ENCODE measurements around the gene PXMP2. TPM values are rescaled to one million over a fixed set of nuclear protein-coding genes. Genes with fewer than 3 reads are reported as not detected.

PXMP2 gene
- total RNA-seq, 5 donors from 2014 or later (not counting 1 experiment from before 2014, with no cell fraction given), result 3.1 to 8.9 (median 6.5) TPM

DNA sequence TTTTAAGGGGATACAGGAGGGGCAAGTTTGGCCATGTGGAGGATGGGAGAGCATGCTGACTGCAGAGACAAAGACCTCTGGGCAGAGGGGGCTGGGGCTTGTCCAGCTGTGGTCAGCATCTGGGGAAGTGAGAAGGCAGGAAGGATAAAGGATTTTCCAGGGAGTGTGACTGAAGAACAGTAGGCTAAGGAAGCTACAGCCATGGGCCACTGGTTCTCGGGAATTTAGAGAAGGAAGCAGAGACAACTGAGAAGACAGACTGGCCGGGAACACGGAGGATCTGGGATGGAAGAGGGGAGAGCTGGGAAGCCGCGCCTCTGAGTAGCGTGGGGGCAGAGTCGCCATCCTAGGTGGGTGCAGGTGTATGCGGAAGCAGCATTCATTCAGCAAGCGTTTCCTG, 16.3 kb downstream of the PXMP2 start:
- Histone ChIP-seq H3K27ac (ENCODE audit: low read length) (no peak overlapping the region), H3K9me3 (no peaks in the 10 kb centered on the region), H3K4me1 (ENCODE audit: control insufficient read depth in 1 of 2, extremely low read depth in 1 of 2, insufficient read depth in 2 of 2, low read length in 2 of 2) (no peaks in the 10 kb centered on the region), H3K36me3 (ENCODE audit: control insufficient read depth in 2 of 2, extremely low read depth in 1 of 2, insufficient read depth in 1 of 2, low read length in 1 of 2) (peaks cover 0 to 4% of the 10 kb centered on the region in 2 donors), H3K4me3 (ENCODE audit: control insufficient read depth in 1 of 2, extremely low read depth in 1 of 2, low read length in 1 of 2) (no peak overlapping the region), H3K27me3 (replicated peaks in 1 of 2; ENCODE audit: control insufficient read depth in 2 of 2, extremely low read depth in 1 of 2, insufficient read depth in 2 of 2, low read length in 1 of 2) (no peaks in the 10 kb centered on the region)
- no peak overlapping the region for H3K27ac Mint-ChIP-seq
- H3K9me3 Mint-ChIP-seq, result peaks cover 0 to 14% (median 13%) of the 10 kb centered on the region in 3 donors
- H3K27me3 Mint-ChIP-seq, result no peaks in the 10 kb centered on the region
- ChIA-PET POLR2A (interaction anchor here in 1 of 2 donors (0.9 kb wide), 1 partner anchor 8 kb away, joined by 3 read pairs; no protein-coding TSS in a partner anchor), CTCF (no interaction called here)
- ATAC-seq (replicated peaks in 1 of 4), result no peak
- no peak overlapping the region for H3K4me3 Mint-ChIP-seq
- peaks cover 36% of the 10 kb centered on the region for H3K36me3 Mint-ChIP-seq
- WGBS (ENCODE audit: insufficient coverage), result 98% methylated on average over 9 of the region's 9 CpGs
- no peak for DNase-seq
- peaks cover 0 to 5% (median 2%) of the 10 kb centered on the region in 3 donors for H3K4me1 Mint-ChIP-seq

GRCh38 chr12:132707241-132707640, 19.9 kb downstream of the PXMP2 start:
- Histone ChIP-seq H3K9me3 (no peaks in the 10 kb centered on the region), H3K36me3 (ENCODE audit: control insufficient read depth in 2 of 2, extremely low read depth in 1 of 2, insufficient read depth in 1 of 2, low read length in 1 of 2) (no peaks in the 10 kb centered on the region), H3K27me3 (replicated peaks in 1 of 2; ENCODE audit: control insufficient read depth in 2 of 2, extremely low read depth in 1 of 2, insufficient read depth in 2 of 2, low read length in 1 of 2) (no peaks in the 10 kb centered on the region), H3K27ac (ENCODE audit: low read length) (no peak overlapping the region), H3K4me3 (ENCODE audit: control insufficient read depth in 1 of 2, extremely low read depth in 1 of 2, low read length in 1 of 2) (no peak overlapping the region), H3K4me1 (ENCODE audit: control insufficient read depth in 1 of 2, extremely low read depth in 1 of 2, insufficient read depth in 2 of 2, low read length in 2 of 2) (peaks cover 8 to 19% of the 10 kb centered on the region in 2 experiments)
- H3K36me3 Mint-ChIP-seq, result peaks cover 24% of the 10 kb centered on the region
- no peak overlapping the region for H3K27ac Mint-ChIP-seq
- CTCF ChIA-PET, result interaction anchor here in 1 of 2 donors (0.6 kb wide), 2 partner anchors 12 to 759 kb away, joined by 3 to 4 read pairs; no protein-coding TSS in a partner anchor
- peaks cover 0 to 14% (median 13%) of the 10 kb centered on the region in 3 donors for H3K9me3 Mint-ChIP-seq
- no peak overlapping the region for H3K4me3 Mint-ChIP-seq
- H3K27me3 Mint-ChIP-seq, result no peaks in the 10 kb centered on the region
- DNase-seq (no peak), ATAC-seq (replicated peaks in 1 of 4) (no peak)
- peaks cover 12 to 16% (median 15%) of the 10 kb centered on the region in 3 donors for H3K4me1 Mint-ChIP-seq
- POLR2A ChIA-PET, result no interaction called here
- WGBS (ENCODE audit: insufficient coverage), result 89% methylated on average over 6 of the region's 6 CpGs

GRCh38 chr12:132708150-132708549, 20.8 kb downstream of the PXMP2 start:
- no peaks in the 10 kb centered on the region for H3K36me3 ChIP-seq (ENCODE audit: control insufficient read depth in 2 of 2, extremely low read depth in 1 of 2, insufficient read depth in 1 of 2, low read length in 1 of 2)
- no peak for ATAC-seq (replicated peaks in 1 of 4)
- ChIA-PET CTCF (no interaction called here), POLR2A (no interaction called here)
- H3K4me3 ChIP-seq (ENCODE audit: control insufficient read depth in 1 of 2, extremely low read depth in 1 of 2, low read length in 1 of 2), result no peak overlapping the region
- H3K4me1 ChIP-seq (ENCODE audit: control insufficient read depth in 1 of 2, extremely low read depth in 1 of 2, insufficient read depth in 2 of 2, low read length in 2 of 2), result peaks cover 9 to 19% of the 10 kb centered on the region in 2 experiments
- no peak overlapping the region for H3K27ac ChIP-seq (ENCODE audit: low read length)
- Mint-ChIP-seq H3K27ac (no peak overlapping the region), H3K9me3 (peaks cover 0 to 14% (median 13%) of the 10 kb centered on the region in 3 donors), H3K4me1 (peaks cover 17 to 23% (median 18%) of the 10 kb centered on the region in 3 donors), H3K36me3 (peaks cover 24% of the 10 kb centered on the region), H3K4me3 (peak overlapping the region in 2 of 3 donors; percentile 43 to 89), H3K27me3 (no peaks in the 10 kb centered on the region)
- DNase-seq, result no peak
- WGBS (ENCODE audit: insufficient coverage), result no CpG with 5 or more reads among the region's 2 CpGs
- H3K27me3 ChIP-seq (replicated peaks in 1 of 2; ENCODE audit: control insufficient read depth in 2 of 2, extremely low read depth in 1 of 2, insufficient read depth in 2 of 2, low read length in 1 of 2), result no peaks in the 10 kb centered on the region
- H3K9me3 ChIP-seq, result no peaks in the 10 kb centered on the region

DNA sequence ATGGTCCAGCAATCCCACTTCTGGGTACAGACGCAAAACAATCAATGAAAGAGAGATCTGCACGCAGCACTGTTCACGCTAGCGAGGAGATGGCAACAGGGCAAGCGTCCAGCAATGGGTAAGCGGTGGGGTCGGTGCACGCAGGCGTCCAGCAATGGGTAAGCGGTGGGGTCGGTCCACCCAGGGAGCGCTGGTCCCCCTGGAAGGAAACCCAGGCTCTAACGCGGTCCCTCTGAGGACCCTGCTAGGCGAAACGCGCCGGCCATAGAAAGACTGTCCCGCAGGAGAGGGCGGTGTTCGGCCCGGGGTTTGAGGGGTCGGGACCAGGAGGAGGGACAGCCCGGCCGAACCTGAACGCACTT, 22.6 kb downstream of the PXMP2 start:
- H3K4me3 Mint-ChIP-seq, result peak overlapping the region; percentile 83 to 89 (median 88)
- ATAC-seq (replicated peaks in 1 of 4) (no peak), DNase-seq (peak in 4 of 35 experiments; percentile 3 to 9 (median 6))
- WGBS (ENCODE audit: insufficient coverage), result 9% methylated on average over 26 of the region's 26 CpGs
- H3K36me3 Mint-ChIP-seq, result peaks cover 14% of the 10 kb centered on the region
- Histone ChIP-seq H3K27me3 (replicated peaks in 1 of 2; ENCODE audit: control insufficient read depth in 2 of 2, extremely low read depth in 1 of 2, insufficient read depth in 2 of 2, low read length in 1 of 2) (no peaks in the 10 kb centered on the region), H3K27ac (ENCODE audit: low read length) (peak overlapping the region; percentile 96), H3K9me3 (no peaks in the 10 kb centered on the region), H3K4me3 (ENCODE audit: control insufficient read depth in 1 of 2, extremely low read depth in 1 of 2, low read length in 1 of 2) (peak overlapping the region; percentile 54 to 85), H3K36me3 (ENCODE audit: control insufficient read depth in 2 of 2, extremely low read depth in 1 of 2, insufficient read depth in 1 of 2, low read length in 1 of 2) (peaks cover 8 to 9% of the 10 kb centered on the region in 2 donors), H3K4me1 (ENCODE audit: control insufficient read depth in 1 of 2, extremely low read depth in 1 of 2, insufficient read depth in 2 of 2, low read length in 2 of 2) (peaks cover 9 to 23% of the 10 kb centered on the region in 2 experiments)
- ChIA-PET POLR2A (no interaction called here), CTCF (no interaction called here)
- H3K27me3 Mint-ChIP-seq, result no peaks in the 10 kb centered on the region
- peaks cover 0 to 14% (median 13%) of the 10 kb centered on the region in 3 donors for H3K9me3 Mint-ChIP-seq
- peak overlapping the region; percentile 90 for H3K27ac Mint-ChIP-seq
- H3K4me1 Mint-ChIP-seq, result peaks cover 21 to 32% (median 25%) of the 10 kb centered on the region in 3 donors

GRCh38 chr12:132710405-132711079, 23.2 kb downstream of the PXMP2 start, which contains the start of gene PGAM5:
Gene PGAM5 (plus strand): TSS chr12:132710842. CDS start chr12:132710877, 35 bp downstream.
- H3K9me3 Mint-ChIP-seq, result peaks cover 0 to 14% (median 13%) of the 10 kb centered on the region in 3 donors
- H3K4me3 Mint-ChIP-seq, result peak within 1 kb of the TSS; percentile 83 to 89 (median 88)
- no peaks in the 10 kb centered on the region for H3K27me3 ChIP-seq (replicated peaks in 1 of 2; ENCODE audit: control insufficient read depth in 2 of 2, extremely low read depth in 1 of 2, insufficient read depth in 2 of 2, low read length in 1 of 2)
- H3K4me3 ChIP-seq (ENCODE audit: control insufficient read depth in 1 of 2, extremely low read depth in 1 of 2, low read length in 1 of 2), result peak within 1 kb of the TSS; percentile 70 to 85
- H3K36me3 ChIP-seq (ENCODE audit: control insufficient read depth in 2 of 2, extremely low read depth in 1 of 2, insufficient read depth in 1 of 2, low read length in 1 of 2), result peaks cover 11 to 12% of the 10 kb centered on the region in 2 donors
- H3K27ac ChIP-seq (ENCODE audit: low read length), result peak within 1 kb of the TSS; percentile 96
- peak; percentile 79 to 98 (median 93) for DNase-seq
- H3K4me1 ChIP-seq (ENCODE audit: control insufficient read depth in 1 of 2, extremely low read depth in 1 of 2, insufficient read depth in 2 of 2, low read length in 2 of 2), result peaks cover 9 to 23% of the 10 kb centered on the region in 2 experiments
- H3K36me3 Mint-ChIP-seq, result peaks cover 14% of the 10 kb centered on the region
- ChIA-PET CTCF (no interaction called here), POLR2A (no interaction called here)
- H3K27ac Mint-ChIP-seq, result peak within 1 kb of the TSS; percentile 90
- peak; percentile 93 to 96 (median 95) for ATAC-seq (replicated peaks in 1 of 4)
- H3K9me3 ChIP-seq, result no peaks in the 10 kb centered on the region
- under 1% methylated on average over 94 of the region's 94 CpGs for WGBS (ENCODE audit: insufficient coverage)
- no peaks in the 10 kb centered on the region for H3K27me3 Mint-ChIP-seq
- H3K4me1 Mint-ChIP-seq, result peaks cover 21 to 32% (median 25%) of the 10 kb centered on the region in 3 donors

GRCh38 chr12:132711080-132711843, 23.9 kb downstream of the PXMP2 start:
- H3K9me3 Mint-ChIP-seq, result peaks cover 0 to 14% (median 13%) of the 10 kb centered on the region in 3 donors
- POLR2A ChIA-PET, result interaction anchor here in 1 of 2 donors (0.5 kb wide), 1 partner anchor 32 kb away, joined by 4 read pairs; no protein-coding TSS in a partner anchor
- Histone ChIP-seq H3K36me3 (ENCODE audit: control insufficient read depth in 2 of 2, extremely low read depth in 1 of 2, insufficient read depth in 1 of 2, low read length in 1 of 2) (peaks cover 11 to 17% of the 10 kb centered on the region in 2 donors), H3K27me3 (replicated peaks in 1 of 2; ENCODE audit: control insufficient read depth in 2 of 2, extremely low read depth in 1 of 2, insufficient read depth in 2 of 2, low read length in 1 of 2) (no peaks in the 10 kb centered on the region), H3K4me1 (ENCODE audit: control insufficient read depth in 1 of 2, extremely low read depth in 1 of 2, insufficient read depth in 2 of 2, low read length in 2 of 2) (peaks cover 9 to 23% of the 10 kb centered on the region in 2 experiments), H3K4me3 (ENCODE audit: control insufficient read depth in 1 of 2, extremely low read depth in 1 of 2, low read length in 1 of 2) (peak overlapping the region; percentile 64 to 70), H3K9me3 (no peaks in the 10 kb centered on the region), H3K27ac (ENCODE audit: low read length) (no peak overlapping the region)
- peak overlapping the region; percentile 76 to 89 (median 77) for H3K4me3 Mint-ChIP-seq
- 6% methylated on average over 47 of the region's 59 CpGs for WGBS (ENCODE audit: insufficient coverage)
- peaks cover 21 to 32% (median 25%) of the 10 kb centered on the region in 3 donors for H3K4me1 Mint-ChIP-seq
- DNase-seq, result peak in 8 of 35 experiments; percentile 1 to 30 (median 8)
- CTCF ChIA-PET, result no interaction called here
- no peaks in the 10 kb centered on the region for H3K27me3 Mint-ChIP-seq
- peak in 3 of 4 experiments; percentile 1 to 12 (median 6) for ATAC-seq (replicated peaks in 1 of 4)
- H3K36me3 Mint-ChIP-seq, result peaks cover 14% of the 10 kb centered on the region
- H3K27ac Mint-ChIP-seq, result peak overlapping the region in 1 of 2 donors; percentile 11

Data from T-cell (primary cell).